Skin of body (tissue), 2 donors: ENCODE results near the gene RAB7A. TPM values are rescaled to one million over a fixed set of nuclear protein-coding genes. Genes with fewer than 3 reads are reported as not detected.

ENCODE experiments used
- DNase-seq: peaks from one replicate; lab custom pipeline; 2025; lab: John Stamatoyannopoulos, UW
- total RNA-seq: library from RNA; depleted of rRNA; stranded (reverse); fragments of >200 nt; gene quantifications from one replicate; pipeline ENCODE4 v1.2.3, GENCODE V29; 2014

RAB7A gene
- total RNA-seq, 1 donor from 2014 or later: 58.6 TPM

DNA sequence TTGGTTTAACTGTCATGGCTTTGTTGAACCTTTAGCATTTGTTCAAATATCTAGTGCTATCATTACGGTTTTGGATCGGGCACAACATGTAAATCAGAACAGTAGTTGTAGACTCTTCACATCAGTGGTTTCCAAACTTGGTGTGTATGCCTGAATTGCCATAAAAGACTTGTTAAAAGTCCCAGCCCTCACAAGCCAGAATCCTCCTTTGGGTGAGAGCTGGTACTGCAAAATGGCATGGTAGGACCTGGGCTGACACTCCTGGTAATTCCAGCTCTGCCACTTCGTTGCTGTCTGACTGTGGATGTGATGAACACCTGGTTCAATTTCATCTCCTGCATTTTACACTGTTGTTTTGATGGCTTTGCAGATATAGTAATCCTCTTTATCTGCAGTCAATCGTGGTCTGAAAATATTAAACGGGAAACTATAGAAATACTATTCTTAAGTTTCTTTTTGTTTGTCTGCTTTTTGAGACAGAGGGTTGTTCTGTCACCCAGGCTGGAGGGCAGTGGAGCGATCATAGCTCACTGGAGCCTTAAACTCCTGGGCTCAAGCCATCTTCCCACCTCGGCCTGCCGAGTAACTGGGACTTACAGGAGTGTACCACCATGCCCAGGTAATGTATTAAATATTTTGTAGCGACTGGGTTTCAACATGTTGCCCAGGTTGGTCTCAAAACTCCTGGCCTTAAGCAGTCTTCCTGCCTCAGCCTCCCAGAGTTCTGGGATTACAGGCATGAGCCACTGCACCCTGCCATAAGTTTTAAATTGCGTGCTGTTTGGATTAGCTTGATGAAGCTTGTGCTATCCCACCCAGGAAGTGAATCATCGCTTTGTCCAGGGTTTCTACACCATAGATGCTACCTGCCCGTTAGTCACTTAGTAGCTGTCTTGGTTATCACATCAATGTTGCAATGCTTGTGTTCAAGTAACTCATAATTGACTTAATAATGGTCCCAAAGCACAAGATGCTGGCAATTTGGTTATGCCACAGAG, 61.6 kb downstream of the RAB7A start:
- DNase-seq: no peak

DNA sequence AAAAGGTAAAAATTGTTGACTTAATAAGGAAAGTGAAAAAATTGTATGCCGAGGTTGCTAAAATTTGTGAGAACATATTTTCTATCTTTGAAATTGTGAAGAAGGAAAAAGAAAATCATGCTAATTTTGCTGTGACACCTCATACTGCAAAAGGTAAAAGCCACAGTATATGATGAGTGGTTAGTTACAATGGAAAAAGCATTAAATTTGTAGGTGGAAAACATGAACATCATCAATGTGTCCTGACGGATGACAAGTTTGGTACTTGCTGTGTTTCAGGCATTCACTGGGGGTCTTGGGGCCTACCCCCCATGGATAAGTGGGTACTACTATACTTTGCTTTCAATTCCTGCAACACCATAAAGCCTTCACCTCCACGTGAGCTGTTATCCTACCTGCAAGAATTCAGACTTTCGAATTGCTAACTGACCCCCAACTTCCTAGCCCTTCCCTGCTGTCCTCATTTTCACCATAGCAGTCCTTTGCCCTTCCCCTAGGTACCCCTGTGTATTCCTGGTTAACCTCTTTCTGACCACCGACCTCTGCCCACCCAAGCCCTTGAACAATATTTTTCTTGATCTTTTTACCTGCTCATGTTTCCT, 62.4 kb downstream of the RAB7A start:
- DNase-seq: no peak

DNA sequence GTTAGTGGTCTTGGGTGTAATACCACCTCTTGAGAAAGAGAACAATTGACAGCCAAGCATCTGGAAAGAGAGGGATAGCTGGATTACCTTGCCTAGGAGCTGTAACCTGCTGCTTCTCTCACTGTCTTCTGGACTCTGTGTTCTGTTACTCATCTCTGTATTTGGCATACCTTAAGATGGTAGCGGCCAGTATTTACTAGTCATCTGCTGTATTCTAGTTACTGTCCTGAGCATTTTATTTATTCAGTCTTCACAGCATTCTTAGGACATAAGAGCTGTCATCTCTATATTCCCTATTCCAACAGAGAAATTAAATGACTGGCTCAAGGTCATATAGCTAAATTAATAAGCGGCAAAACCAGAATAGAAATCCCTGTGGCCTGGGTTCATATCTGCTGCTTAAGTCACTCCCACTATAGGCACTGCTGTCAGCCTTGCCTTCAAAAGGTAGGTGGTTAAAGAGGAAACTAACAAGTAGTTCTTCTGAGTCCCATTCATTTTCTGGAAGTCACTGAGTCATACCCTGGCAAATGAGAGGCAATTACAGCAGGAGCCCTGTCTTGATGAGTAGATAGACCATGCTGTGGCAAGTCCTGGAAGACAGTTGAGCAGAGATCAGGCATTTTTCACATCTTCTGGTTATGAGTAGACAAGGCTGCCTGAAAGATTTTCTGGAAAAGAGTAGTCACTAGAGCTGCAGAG, 68.2 kb downstream of the RAB7A start:
- DNase-seq: no peak

DNA sequence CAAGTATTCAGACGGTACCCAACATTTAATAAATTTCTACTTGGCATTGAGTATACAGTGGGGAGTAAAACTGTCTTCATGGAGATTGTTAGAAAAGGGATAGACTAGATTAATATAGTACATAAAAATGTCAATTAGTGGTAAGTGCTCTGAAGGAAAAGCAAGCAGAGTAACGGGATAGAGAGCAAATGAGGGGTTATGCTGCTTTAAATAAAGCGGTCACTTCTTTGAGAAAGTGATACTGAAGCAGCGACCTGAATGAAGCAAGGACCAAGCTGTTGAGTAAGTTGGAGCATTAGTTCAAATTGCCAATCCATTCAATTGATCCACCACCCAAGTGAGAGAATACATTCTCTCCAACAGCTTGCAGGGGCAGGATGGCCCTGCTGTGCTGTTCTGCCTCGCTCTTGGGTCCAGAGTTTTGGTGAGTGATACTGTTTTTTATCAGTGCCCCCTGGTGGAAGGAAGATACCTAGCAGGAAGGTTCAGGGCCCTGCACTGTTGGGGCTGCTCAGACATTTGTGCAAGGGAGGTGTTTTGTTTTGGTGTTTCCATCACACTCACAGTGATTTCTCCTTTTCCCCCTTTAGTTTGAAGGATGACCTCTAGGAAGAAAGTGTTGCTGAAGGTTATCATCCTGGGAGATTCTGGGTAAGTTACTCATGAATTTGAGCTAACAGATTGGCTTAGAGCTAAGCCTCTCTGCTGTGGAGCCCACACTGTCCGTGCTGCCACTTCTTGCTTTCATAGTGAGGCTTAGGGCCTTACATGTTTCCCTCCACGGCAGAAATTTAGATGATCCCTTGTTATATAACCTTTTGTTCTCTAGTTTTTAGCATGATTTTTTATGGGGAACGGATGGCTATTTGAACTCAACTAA, 69.0 kb downstream of the RAB7A start:
- peak; percentile 62 for DNase-seq

DNA sequence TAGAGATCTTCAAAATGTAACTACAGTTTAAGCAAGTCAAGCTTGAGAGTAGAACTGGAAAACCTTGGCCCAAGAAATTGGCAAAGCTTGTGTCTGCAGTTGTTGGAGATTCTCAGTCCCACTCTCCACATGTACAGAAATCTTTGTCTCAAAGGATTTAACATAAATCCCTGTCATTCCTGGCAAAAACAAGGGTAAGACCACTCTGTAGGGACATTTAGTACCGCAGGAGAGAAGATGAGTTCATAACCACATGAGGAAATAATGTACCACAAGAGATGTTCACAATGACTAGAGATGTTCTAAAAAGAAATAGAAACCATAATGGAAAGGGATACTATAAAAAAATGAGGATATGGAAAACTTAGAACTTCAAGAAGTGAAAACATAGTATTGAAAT, 73.7 kb downstream of the RAB7A start:
- DNase-seq: no peak

DNA sequence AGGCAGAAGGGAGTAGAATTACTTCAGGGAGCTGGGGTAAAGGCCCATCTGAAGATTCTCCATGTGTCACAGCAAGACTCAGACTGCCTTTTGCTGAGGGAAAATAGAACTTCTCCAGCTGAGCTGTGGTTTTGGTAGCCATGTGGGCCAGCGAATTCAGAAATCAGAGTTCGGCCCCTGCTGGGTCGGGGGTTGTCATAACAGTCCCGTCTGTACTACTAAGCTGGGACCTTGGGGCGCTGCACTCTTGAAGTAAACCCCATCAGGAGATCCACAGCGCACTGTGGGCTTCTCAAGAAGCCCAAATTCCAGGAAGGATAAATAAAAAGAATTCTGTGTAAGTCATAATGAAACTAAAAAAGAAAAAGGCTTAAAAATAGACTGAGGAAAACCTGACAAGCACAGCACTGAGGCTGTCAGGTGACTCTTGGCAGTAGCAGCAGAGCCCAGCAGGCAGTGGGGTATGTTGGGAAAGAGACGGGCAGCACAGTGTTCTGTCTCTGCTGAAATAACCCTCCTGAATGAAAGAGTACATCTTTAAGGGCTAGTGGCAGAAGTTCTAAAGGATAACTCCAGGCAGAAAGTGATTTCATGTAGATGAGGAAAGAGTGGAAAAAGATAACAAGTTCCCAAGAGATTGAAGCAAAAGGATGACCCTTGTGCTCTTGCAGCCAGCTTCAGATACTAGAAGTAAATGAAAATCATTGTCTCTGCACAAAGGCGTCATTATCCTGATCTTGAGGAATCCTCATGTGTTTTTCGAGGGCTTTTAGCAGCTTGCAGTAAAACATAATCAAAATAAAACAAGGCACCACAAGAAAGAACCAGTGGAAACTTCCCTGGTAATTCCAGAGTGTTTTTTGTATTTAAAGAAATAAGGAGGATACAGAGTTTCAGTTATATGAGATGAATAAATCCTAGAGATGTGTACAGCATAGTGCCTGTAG, 74.5 kb downstream of the RAB7A start:
- DNase-seq: no peak

DNA sequence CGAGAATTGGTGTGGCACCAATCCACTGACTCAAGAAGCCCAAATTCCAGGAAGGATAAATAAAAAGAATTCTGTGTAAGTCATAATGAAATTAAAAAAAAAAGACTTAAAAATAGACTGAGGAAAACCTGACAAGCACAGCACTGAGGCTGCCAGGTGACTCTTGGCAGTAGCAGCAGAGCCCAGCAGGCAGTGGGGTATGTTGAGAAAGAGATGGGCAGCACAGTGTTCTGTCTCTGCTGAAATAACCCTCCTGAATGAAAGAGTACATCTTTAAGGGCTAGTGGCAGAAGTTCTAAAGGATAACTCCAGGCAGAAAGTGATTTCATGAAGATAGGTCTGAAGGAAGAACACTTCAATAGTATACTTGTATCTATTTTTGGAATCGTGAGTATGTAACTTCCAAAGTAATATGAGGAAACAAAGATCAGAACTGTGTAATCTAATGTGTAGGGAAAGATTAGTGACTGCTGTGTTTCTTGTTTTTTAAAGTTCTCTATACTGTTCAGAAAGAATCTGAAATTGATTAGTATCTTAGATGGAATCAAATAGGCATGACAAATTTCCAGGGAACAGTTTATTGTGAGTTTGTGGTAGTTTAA, 75.9 kb downstream of the RAB7A start:
- no peak for DNase-seq

DNA sequence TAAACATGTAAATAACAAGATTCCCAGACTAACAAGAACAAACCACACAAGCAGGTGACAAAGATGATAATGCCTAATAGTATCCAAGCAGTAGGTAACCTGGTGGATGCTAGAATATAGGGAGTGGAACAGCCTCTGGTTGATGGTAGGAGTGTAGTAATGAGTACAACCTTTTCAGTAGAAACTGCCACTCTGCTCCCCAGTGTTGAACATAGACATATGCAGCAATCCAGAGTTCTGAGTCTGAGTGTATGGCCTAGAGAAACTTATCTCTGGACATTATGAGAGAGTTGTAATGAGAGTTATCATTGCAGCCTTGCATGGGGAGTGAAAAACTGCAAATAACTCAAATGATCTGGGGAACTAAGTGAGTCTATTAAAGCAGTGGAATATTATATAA, 77.3 kb downstream of the RAB7A start:
- DNase-seq: no peak

DNA sequence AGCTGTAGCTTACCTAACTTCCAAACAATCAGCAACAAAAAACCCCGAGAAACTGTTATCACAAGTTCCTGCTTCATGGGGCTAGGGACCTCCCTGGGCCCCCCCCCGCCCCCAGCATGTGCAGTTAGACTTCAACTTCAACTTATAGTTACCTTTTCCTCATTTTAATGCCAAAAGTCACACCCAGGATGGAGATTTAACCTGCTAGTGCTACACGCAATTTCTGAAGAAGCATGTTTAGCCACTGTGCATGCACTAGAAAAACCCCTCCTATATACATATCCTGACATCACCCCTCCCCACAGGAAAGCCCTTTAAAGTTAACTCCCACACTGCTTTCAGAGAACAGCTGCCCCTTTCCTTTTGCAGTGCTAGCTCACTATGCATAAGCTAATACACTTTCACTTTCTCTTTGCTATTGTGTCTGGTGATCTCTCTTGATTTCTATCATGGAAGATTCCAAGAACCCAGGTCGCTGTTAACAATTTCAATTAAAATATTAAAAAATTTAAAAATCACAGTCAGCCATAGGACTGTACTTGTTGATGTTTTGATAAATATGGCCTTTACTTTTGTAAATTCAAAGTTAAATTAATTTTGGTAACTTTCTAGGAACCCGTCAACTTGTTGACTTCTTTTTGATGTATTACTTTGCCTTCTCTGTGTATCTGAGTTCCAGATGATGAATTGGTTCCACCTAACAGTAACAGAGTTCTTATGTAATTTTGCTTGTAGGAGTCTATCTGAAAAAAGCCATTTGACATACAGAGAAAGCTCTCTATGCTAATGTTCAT, 78.2 kb downstream of the RAB7A start:
- DNase-seq: no peak

DNA sequence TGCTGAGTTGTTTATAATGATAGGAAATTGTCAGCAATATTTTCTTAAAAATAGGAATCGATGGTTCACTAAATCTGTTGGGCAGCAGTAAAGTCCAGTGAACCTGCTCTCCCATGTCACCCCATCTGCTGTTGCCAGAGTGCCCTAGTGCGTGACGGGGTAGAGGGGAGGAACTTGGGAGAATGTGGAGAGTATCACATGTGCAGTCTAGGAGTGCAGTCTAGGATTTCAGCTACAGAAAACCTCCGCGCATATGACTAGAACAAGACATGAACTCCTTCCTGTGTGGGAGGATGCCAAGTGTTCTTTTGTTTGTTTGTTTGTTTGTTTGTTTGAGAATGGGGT, 78.8 kb downstream of the RAB7A start:
- DNase-seq: no peak

DNA sequence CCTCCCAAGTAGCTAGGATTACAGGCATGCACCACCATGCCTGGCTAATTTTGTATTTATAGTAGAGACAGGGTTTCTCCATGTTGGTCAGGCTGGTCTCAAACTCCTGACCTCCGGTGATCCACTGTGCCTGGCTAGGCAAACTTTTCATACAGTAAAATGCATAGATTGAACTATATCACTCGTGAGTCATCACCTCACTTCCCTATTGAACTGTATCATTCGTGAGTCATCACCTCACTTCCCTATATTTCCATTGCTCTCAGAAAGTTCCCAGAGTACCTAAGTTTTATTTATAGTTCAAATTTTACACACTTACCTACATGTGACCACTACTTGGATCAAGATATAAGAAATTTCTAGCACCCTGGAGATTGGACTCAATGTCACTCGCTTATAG, 79.8 kb downstream of the RAB7A start:
- no peak for DNase-seq

DNA sequence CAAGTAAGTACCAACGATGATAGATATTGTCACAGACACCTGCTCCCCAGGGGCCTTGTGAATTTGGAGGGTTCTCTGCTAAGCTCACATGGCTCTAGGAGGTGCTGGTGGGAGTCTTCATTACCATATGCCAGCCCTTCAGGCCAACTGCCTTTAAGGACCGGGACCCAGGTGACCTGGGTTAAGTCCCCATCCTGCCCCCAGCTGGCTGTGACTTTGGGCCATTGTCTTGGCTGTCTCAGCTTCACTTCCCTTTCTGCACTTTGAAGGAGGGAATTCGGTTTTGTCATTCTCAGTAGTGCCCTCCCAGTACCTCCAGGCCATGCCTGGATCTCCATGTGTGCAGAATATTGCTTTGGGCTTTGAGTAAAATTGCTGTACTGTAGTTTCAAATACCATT, 80.6 kb downstream of the RAB7A start:
- DNase-seq: no peak

DNA sequence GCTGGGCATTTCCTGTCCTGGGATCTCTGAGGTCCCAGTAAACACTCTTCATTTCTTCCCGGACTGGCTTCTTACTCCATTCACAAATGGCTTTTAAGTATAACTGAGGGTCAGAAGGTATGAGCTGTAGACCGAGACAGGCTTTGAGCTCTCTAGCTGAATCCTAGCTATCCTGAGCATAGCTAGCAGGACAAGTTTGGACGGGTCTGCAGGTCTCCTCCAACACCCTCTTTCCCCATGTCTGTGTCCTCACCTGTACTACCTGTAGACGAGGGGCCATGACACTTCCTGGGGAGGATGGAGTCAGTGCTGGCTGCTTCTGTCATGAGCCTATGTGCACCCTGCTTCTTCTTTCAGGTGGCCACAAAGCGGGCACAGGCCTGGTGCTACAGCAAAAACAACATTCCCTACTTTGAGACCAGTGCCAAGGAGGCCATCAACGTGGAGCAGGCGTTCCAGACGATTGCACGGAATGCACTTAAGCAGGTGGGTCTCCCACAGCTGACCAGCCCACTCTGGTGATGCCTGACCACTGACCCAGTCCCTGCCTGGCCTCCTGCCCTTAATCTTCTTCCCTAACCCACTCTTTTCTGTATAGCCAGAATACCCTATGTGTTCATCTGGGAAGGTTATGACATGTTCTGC, 81.3 kb downstream of the RAB7A start:
- no peak for DNase-seq

DNA sequence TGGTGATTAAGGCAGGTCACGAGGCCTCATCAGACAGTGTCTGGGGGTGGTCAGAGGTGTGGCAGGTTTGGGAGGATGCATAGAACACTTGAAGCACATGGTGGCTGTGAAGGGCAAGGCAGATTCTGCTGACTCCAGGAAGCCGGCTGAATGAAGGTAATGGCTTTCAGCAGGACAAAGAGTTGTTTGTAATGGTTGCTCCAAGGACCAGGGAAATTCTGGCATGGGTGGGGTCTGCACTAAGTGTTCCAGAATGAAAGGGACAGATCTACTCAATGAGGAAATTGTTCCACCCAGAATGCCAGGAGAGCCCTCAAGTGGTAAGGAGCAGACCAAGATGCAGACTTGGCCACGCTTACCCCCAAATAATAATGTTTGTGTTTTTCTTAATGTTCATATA, 82.7 kb downstream of the RAB7A start:
- DNase-seq: no peak

DNA sequence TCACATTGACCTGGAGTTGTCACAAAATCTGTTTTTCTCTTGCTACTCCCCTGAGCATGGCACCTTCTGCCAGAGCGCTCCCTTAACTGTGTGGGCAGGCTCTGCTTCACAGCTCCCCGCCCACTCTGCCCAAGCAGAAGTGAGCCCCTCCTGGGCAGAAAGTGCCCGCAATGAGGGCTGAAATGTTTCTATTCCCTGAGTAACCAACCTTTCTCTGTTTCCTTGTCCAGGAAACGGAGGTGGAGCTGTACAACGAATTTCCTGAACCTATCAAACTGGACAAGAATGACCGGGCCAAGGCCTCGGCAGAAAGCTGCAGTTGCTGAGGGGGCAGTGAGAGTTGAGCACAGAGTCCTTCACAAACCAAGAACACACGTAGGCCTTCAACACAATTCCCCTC, 87.1 kb downstream of the RAB7A start:
- DNase-seq: no peak

DNA sequence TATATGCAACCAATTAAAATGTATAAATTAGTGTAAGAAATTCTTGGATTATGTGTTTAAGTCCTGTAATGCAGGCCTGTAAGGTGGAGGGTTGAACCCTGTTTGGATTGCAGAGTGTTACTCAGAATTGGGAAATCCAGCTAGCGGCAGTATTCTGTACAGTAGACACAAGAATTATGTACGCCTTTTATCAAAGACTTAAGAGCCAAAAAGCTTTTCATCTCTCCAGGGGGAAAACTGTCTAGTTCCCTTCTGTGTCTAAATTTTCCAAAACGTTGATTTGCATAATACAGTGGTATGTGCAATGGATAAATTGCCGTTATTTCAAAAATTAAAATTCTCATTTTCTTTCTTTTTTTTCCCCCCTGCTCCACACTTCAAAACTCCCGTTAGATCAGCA, 88.1 kb downstream of the RAB7A start:
- DNase-seq: no peak

DNA sequence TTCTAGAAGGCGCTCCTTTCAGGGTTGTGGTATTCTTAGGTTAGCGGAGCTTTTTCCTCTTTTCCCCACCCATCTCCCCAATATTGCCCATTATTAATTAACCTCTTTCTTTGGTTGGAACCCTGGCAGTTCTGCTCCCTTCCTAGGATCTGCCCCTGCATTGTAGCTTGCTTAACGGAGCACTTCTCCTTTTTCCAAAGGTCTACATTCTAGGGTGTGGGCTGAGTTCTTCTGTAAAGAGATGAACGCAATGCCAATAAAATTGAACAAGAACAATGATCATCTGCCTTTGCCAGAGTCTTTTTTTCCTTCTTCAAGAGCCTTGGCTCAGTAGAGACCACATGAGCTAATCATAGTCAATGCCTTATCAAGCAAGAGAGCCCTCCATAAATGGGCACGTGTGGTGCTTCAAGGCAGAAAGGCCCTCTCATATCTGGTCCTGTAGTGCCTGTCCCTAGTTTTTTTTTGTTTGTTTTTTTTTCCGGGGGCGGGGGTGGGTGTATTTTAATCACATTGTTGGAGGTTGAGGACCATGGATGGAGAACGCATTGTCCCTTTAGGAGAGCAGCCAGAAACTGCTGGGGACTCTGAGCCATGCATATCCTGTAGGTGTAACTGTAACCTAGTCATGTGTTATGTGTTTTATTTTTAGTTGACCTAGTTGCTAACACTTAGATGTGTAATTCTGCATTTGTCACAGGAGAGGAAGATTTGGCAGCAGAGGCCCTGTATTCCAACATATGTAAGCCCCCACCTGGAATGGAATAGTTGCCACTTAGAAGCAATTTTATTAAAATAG, 88.7 kb downstream of the RAB7A start:
- no peak for DNase-seq
